PC-9 (cell line): ENCODE data around the gene SYTL2. TPM values are rescaled to one million over a fixed set of nuclear protein-coding genes. Genes with fewer than 3 reads are reported as not detected.
"Not testable (repeated sequence)": the region's sequence is repeated elsewhere in the genome, so short reads cannot be mapped to it uniquely, and the experiment has no call there.

ENCODE experiments used
- BruUV-seq: library from RNA; stranded (reverse); fragments of 400-500 nt; replicated peaks from 2 replicates; lab custom pipeline; 2021; lab: Mats Ljungman, UMichigan
- CTCF ChIA-PET: fragments of 300-600 bp; sonication (Branson Sonifier 250); formaldehyde crosslinking; loops from one replicate; lab custom pipeline; 2022; ENCODE audit warnings: antibody characterized with exemption; lab: Charles Lee
- POLR2A ChIA-PET: fragments of 300-600 bp; sonication (Branson Sonifier 250); formaldehyde crosslinking; loops from one replicate; lab custom pipeline; 2022; ENCODE audit warnings: antibody characterized with exemption; ENCODE audit not compliant: unreplicated experiment; lab: Charles Lee
- DNase-seq, 2 experiments: peaks; one replicate each; pipeline versions ENCODE4 v3.0.0 to v3.0.0-alpha.2; 2015 to 2022; ENCODE audit warnings: mixed read lengths in 1 of 2
- H2AFZ ChIP-seq: fragments of 200-600 bp; sonication (generic); 2 replicates; pipeline ENCODE4 v1.8.1; 2017; ENCODE audit warnings: antibody characterized with exemption
- H3F3A ChIP-seq: fragments of 200-600 bp; sonication (generic); 2 replicates; pipeline ENCODE4 v1.8.1; 2017; ENCODE audit warnings: antibody characterized with exemption, mild to moderate bottlenecking, low read depth; ENCODE audit not compliant: insufficient read depth
- H3K27ac ChIP-seq: fragments of 200-600 bp; sonication (generic); 2 replicates; pipeline ENCODE4 v1.6.1; 2016; ENCODE audit warnings: mixed run types
- H3K27me3 ChIP-seq: fragments of 200-600 bp; sonication (generic); 2 replicates; pipeline ENCODE4 v1.6.1; 2016; ENCODE audit warnings: low read depth, mixed run types; ENCODE audit not compliant: insufficient read depth
- H3K36me3 ChIP-seq: fragments of 200-600 bp; sonication (generic); 2 replicates; pipeline ENCODE4 v1.6.1; 2016; ENCODE audit warnings: low read depth, mixed run types
- H3K4me1 ChIP-seq: fragments of 200-600 bp; sonication (generic); replicated peaks from 2 replicates; pipeline ENCODE4 v1.6.1; 2016; ENCODE audit warnings: mixed run types; ENCODE audit not compliant: insufficient read depth
- H3K4me2 ChIP-seq: fragments of 200-600 bp; sonication (generic); 2 replicates; pipeline ENCODE4 v1.6.1; 2017; ENCODE audit warnings: mixed run types
- H3K4me3 ChIP-seq: fragments of 200-600 bp; sonication (generic); 2 replicates; pipeline ENCODE4 v1.6.1; 2016; ENCODE audit warnings: mixed run types
- H3K79me2 ChIP-seq: fragments of 200-600 bp; sonication (generic); 2 replicates; pipeline ENCODE4 v1.6.1; 2017; ENCODE audit warnings: low read depth, mixed run types
- H3K9me2 ChIP-seq: fragments of 200-600 bp; sonication (generic); 2 replicates; pipeline ENCODE4 v1.8.1; 2017; ENCODE audit warnings: mild to moderate bottlenecking; ENCODE audit not compliant: insufficient read depth
- H3K9me3 ChIP-seq: fragments of 200-600 bp; sonication (generic); 2 replicates; pipeline ENCODE4 v1.8.1; 2016; ENCODE audit warnings: low read depth; ENCODE audit not compliant: insufficient read depth
- H4K20me1 ChIP-seq: fragments of 200-600 bp; sonication (generic); 2 replicates; pipeline ENCODE4 v1.8.1; 2017; ENCODE audit not compliant: insufficient read depth
- EZH2 ChIP-seq: fragments of 200-600 bp; sonication (generic); IDR thresholded peaks from 2 replicates; pipeline ENCODE4 v1.8.0; 2017; ENCODE audit warnings: antibody characterized with exemption, low read depth
- intact Hi-C: fragments of 100-400 bp; cut with micrococcal nuclease; formaldehyde crosslinking; loops from one replicate; pipeline ENCODE4 v1.10.0; 2022; ENCODE audit not compliant: unreplicated experiment
- total RNA-seq: library from RNA; stranded (reverse); gene quantifications from 2 replicates; pipeline ENCODE4 v1.2.3, GENCODE V29; 2021
- TF ChIP-seq, protein P1 (sequence below): fragments of 200-600 bp; sonication (generic); conservative IDR thresholded peaks from 2 replicates; pipeline ENCODE4 v1.6.1; 2017; ENCODE audit warnings: mixed run types, antibody characterized with exemption, mild to moderate bottlenecking, moderate library complexity

SYTL2 gene
- total RNA-seq, 1 experiment from 2014 or later = 13.3 TPM

DNA sequence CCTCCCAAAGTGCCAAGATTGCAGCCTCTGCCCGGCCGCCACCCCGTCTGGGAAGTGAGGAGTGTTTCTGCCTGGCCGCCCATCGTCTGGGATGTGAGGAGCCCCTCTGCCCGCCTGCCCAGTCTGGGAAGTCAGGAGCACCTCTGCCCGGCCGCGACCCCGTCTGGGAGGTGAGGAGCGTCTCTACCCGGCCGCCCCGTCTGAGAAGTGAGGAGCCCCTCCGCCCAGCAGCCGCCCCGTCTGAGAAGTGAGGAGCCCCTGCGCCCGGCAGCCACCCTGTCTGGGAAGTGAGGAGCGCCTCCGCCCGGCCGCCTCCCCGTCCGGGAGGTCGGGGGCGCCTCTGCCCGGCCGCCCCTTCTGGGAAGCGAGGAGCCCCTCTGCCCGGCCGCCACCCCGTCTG is 41.8 kb upstream of the SYTL2 start:
- H3K27ac ChIP-seq, H3K79me2 ChIP-seq, H3K4me1 ChIP-seq, POLR2A ChIA-PET, H3K9me3 ChIP-seq, H3K9me2 ChIP-seq, H4K20me1 ChIP-seq, H3K4me3 ChIP-seq, H3F3A ChIP-seq, H3K4me2 ChIP-seq, H3K27me3 ChIP-seq, H3K36me3 ChIP-seq, H2AFZ ChIP-seq, DNase-seq, BruUV-seq, CTCF ChIA-PET: not testable (repeated sequence)
- intact Hi-C loops = loop anchor here (10.0 kb wide), 2 partner anchors 362 to 962 kb away; no protein-coding TSS in a partner anchor

DNA sequence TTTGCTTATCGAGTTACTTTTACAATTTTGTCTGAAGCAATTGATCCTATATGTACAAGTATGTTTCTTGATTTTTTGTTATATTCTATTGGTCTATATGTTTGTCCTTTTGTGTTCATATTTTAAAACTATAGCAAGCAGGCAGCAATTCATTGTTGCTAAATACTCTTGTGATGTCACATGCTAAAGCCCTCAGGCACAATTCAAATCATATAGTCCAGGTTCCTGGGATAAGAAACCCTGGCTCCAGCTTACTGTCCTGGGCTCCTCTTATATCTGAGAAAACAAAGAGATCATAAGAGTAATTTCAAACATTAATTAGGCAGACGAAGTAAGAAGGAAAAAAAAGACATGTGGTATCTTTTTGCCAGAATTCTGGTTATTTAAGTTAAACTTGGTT is 37.6 kb upstream of the SYTL2 start:
- H3K4me3 ChIP-seq = no peak overlapping the region
- H3K4me1 ChIP-seq = peaks cover 25% of the 10 kb centered on the region
- POLR2A ChIA-PET = no interaction called here

DNA sequence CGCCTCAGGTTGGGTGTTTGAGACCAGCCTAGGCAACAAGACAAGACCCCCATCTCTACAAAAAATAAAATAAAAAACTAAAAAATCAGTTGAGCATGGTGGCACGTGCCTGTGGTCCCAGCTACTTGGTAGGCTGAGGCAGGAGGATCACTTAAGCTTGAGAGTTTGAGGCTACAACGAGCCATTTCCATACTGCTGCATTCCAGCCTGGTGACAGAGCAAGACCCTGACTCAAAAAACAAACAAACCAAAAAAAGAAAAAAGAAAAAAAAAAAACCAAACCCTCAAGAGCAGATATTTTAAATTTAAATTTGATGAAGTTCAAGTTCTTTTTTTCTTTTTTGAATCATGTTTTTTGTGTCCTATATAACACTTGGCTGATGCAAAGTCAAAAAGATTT is 37.1 kb upstream of the SYTL2 start:
- H3K36me3 ChIP-seq = no peaks in the 10 kb centered on the region
- H3K9me2 ChIP-seq = no peaks in the 10 kb centered on the region
- no peak overlapping the region for H3K27ac ChIP-seq
- TF ChIP-seq, protein P1, sequence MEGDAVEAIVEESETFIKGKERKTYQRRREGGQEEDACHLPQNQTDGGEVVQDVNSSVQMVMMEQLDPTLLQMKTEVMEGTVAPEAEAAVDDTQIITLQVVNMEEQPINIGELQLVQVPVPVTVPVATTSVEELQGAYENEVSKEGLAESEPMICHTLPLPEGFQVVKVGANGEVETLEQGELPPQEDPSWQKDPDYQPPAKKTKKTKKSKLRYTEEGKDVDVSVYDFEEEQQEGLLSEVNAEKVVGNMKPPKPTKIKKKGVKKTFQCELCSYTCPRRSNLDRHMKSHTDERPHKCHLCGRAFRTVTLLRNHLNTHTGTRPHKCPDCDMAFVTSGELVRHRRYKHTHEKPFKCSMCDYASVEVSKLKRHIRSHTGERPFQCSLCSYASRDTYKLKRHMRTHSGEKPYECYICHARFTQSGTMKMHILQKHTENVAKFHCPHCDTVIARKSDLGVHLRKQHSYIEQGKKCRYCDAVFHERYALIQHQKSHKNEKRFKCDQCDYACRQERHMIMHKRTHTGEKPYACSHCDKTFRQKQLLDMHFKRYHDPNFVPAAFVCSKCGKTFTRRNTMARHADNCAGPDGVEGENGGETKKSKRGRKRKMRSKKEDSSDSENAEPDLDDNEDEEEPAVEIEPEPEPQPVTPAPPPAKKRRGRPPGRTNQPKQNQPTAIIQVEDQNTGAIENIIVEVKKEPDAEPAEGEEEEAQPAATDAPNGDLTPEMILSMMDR = no peak
- TF ChIP-seq EZH2 = no peak
- peaks cover 13% of the 10 kb centered on the region for H3K9me3 ChIP-seq
- intact Hi-C loops = loop anchor here (10.0 kb wide), 2 partner anchors 183 to 223 kb away; partner anchors contain the start of genes CREBZF, DLG2 and TMEM126B
- no peak overlapping the region for H3K4me2 ChIP-seq
- H3K4me3 ChIP-seq = no peak overlapping the region
- H3F3A ChIP-seq = peaks cover 21% of the 10 kb centered on the region
- H4K20me1 ChIP-seq = no peaks in the 10 kb centered on the region
- no peaks in the 10 kb centered on the region for H3K27me3 ChIP-seq
- no peaks in the 10 kb centered on the region for H3K79me2 ChIP-seq
- BruUV-seq = no TSS peak
- peaks cover 29% of the 10 kb centered on the region for H3K4me1 ChIP-seq
- DNase-seq = no peak
- no peak overlapping the region for H2AFZ ChIP-seq
- CTCF ChIA-PET = no interaction called here
- POLR2A ChIA-PET = no interaction called here

More for the DNA sequence above, 37.6 kb upstream of the SYTL2 start:
- H3K9me3 ChIP-seq = peaks cover 13% of the 10 kb centered on the region
- CTCF ChIA-PET = no interaction called here
- no peak overlapping the region for H3K4me2 ChIP-seq
- BruUV-seq = no TSS peak
- TF ChIP-seq, protein P1 = no peak
- TF ChIP-seq EZH2 = no peak
- no peaks in the 10 kb centered on the region for H4K20me1 ChIP-seq
- no peaks in the 10 kb centered on the region for H3K9me2 ChIP-seq
- H2AFZ ChIP-seq = no peak overlapping the region
- H3K27me3 ChIP-seq = no peaks in the 10 kb centered on the region
- peaks cover 21% of the 10 kb centered on the region for H3F3A ChIP-seq
- no peaks in the 10 kb centered on the region for H3K36me3 ChIP-seq
- DNase-seq = no peak
- H3K79me2 ChIP-seq = no peaks in the 10 kb centered on the region
- intact Hi-C loops = loop anchor here (10.0 kb wide), 2 partner anchors 184 to 224 kb away; partner anchors contain the start of genes CREBZF, DLG2 and TMEM126B
- H3K27ac ChIP-seq = no peak overlapping the region

DNA sequence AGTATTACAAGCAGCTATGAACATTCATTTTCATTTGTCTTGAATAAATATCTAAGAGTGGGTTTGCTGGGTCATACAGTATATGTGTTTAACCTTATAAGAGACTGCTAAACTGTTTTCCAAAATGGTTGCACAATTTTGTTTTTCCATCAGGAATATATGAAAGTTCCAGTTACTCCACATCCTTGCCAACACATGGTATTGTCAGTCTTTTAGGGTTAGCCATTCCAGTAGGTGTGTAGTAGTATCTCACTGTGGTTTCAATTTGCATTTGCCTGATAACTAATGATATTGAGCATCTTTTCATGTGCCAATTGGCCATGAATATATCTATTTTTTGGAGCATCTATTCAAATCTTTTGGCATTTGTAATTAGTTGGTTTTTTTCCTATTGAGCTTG is 36.5 kb upstream of the SYTL2 start:
- Histone ChIP-seq H3K4me3 (no peak overlapping the region), H3K36me3 (no peaks in the 10 kb centered on the region), H3K9me3 (peaks cover 13% of the 10 kb centered on the region), H4K20me1 (no peaks in the 10 kb centered on the region), H2AFZ (no peak overlapping the region), H3K79me2 (no peaks in the 10 kb centered on the region), H3K4me1 (peaks cover 29% of the 10 kb centered on the region), H3K4me2 (no peak overlapping the region), H3F3A (peaks cover 21% of the 10 kb centered on the region), H3K27ac (no peak overlapping the region), H3K9me2 (no peaks in the 10 kb centered on the region), H3K27me3 (no peaks in the 10 kb centered on the region)
- intact Hi-C loops = loop anchor here (10.0 kb wide), 2 partner anchors 183 to 223 kb away; partner anchors contain the start of genes CREBZF, DLG2 and TMEM126B
- CTCF ChIA-PET = interaction anchor here (0.7 kb wide), 1 partner anchor 52 kb away, joined by 5 read pairs; no protein-coding TSS in a partner anchor
- TF ChIP-seq, protein P1 = no peak
- no peak for TF ChIP-seq EZH2
- no TSS peak for BruUV-seq
- DNase-seq = no peak
- POLR2A ChIA-PET = no interaction called here
